ENCODE results near the gene SNX14. TPM values are rescaled to one million over a fixed set of nuclear protein-coding genes. Genes with fewer than 3 reads are reported as not detected.

The SNX14 gene
- total RNA-seq (2022; extraction: Qiagen RNA extraction) = 32.4 to 49.4 TPM (median 35.3 TPM) in 5 replicates

GRCh38 chr6:85593438-85594196 is at the start of gene SNX14:
SNX14 (minus strand) TSS chr6:85593858; CDS start chr6:85593718, 140 bp downstream.

GRCh38 chr6:85642774-85643536 is 49.3 kb upstream of the SNX14 start, which contains the start of gene SYNCRIP:
SYNCRIP (minus strand) TSS chr6:85642886; CDS start chr6:85641439, 1,447 bp downstream.

Other genes starting within 250 kb of the SNX14 start
- 21.1 to 33.8 TPM (median 28.5 TPM) in 5 replicates for gene NT5E, start 143.8 kb downstream of the SNX14 start, total RNA-seq (2022; extraction: Qiagen RNA extraction)
- 117 to 154 TPM (median 130 TPM) in 5 replicates for gene SYNCRIP, start 49.0 kb upstream of the SNX14 start, total RNA-seq (2022; extraction: Qiagen RNA extraction)